ENCODE results near the gene UBASH3B. TPM values are rescaled to one million over a fixed set of nuclear protein-coding genes. Genes with fewer than 3 reads are reported as not detected.

The UBASH3B gene
- total RNA-seq, 1 experiment from 2014 or later: 8.0 TPM

- no peaks in the 10 kb centered on the region for H3K79me1 ChIP-seq (ENCODE audit: insufficient read depth, low read depth, low read length, poor library complexity, severe bottlenecking)
- no peak overlapping the region for H2BK12ac ChIP-seq (ENCODE audit: insufficient read length, low read depth, low read length)
- no peak overlapping the region for H4K5ac ChIP-seq (ENCODE audit: insufficient read length, low read depth, low read length)
- H3K79me2 ChIP-seq (ENCODE audit: insufficient read depth, low read length): no peaks in the 10 kb centered on the region
- no peak for TF ChIP-seq CTCF (conservative IDR thresholded peaks at IDR 0.05)
- H3K9me3 Mint-ChIP-seq: no peaks in the 10 kb centered on the region
- H3K23me2 ChIP-seq (ENCODE audit: insufficient read length, low read depth, low read length, poor library complexity, severe bottlenecking): no peaks in the 10 kb centered on the region
- no CpG with 5 or more reads among the region's 11 CpGs for WGBS (ENCODE audit: extremely low coverage, insufficient read length, low lambda C conversion rate)
- H2BK5ac ChIP-seq (ENCODE audit: insufficient read length, low read length): no peak overlapping the region
- H4K91ac ChIP-seq (ENCODE audit: insufficient read length, low read depth, low read length): no peak overlapping the region
- no peak overlapping the region for H3K18ac ChIP-seq (ENCODE audit: insufficient read length, low read depth, low read length)
- H3K9me3 ChIP-seq (ENCODE audit: control insufficient read depth, low read depth, low read length): no peaks in the 10 kb centered on the region
- no peak overlapping the region for H3K56ac ChIP-seq (ENCODE audit: insufficient read length, low read depth, low read length)
- H3K23ac ChIP-seq (ENCODE audit: insufficient read length, low read depth, low read length): no peak overlapping the region
- no peak overlapping the region for H2AFZ ChIP-seq (ENCODE audit: low read length)
- no peak overlapping the region; a peak in 2 of 7 replicates for H3K27ac Mint-ChIP-seq
- peaks cover 4% of the 10 kb centered on the region for H3K27me3 Mint-ChIP-seq (ENCODE audit: low read depth)
- no peak overlapping the region for H3K9ac ChIP-seq (ENCODE audit: extremely low read depth, insufficient read length, low read length)
- H3K27ac ChIP-seq (ENCODE audit: insufficient read length, low read depth, low read length): no peak overlapping the region
- no peak overlapping the region for H3T11ph ChIP-seq (ENCODE audit: low read length)
- no peaks in the 10 kb centered on the region for H4K20me1 ChIP-seq (ENCODE audit: control insufficient read depth, insufficient read depth, insufficient read length)
- no peak overlapping the region for H4K8ac ChIP-seq (replicated peaks; ENCODE audit: insufficient read length, low read depth, low read length)
- no peaks in the 10 kb centered on the region for H3K4me1 ChIP-seq (ENCODE audit: insufficient read depth, low read length)
- no peak overlapping the region for H2BK15ac ChIP-seq (ENCODE audit: low read depth, low read length)
- no peak overlapping the region for H2BK20ac ChIP-seq (ENCODE audit: low read depth, low read length, poor library complexity, severe bottlenecking)
- no peaks in the 10 kb centered on the region; a peak in 1 of 7 replicates for H3K36me3 Mint-ChIP-seq (ENCODE audit: insufficient read depth in 1 of 3, low read depth in 3 of 3)
- no peaks in the 10 kb centered on the region for H3K27me3 ChIP-seq (ENCODE audit: insufficient read depth, low read length)
- H3K14ac ChIP-seq (ENCODE audit: insufficient read depth, low read length): no peak overlapping the region
- no peak overlapping the region for H3K4ac ChIP-seq (ENCODE audit: low read depth, low read length)
- no peak overlapping the region for H2AK5ac ChIP-seq (ENCODE audit: insufficient read length, low read length)
- H2BK120ac ChIP-seq (ENCODE audit: low read depth, low read length, poor library complexity, severe bottlenecking): no peak overlapping the region
- peaks cover 9 to 12% of the 10 kb centered on the region in 2 experiments for H3K4me1 Mint-ChIP-seq
- DNase-seq: no peak
- H3K4me3 Mint-ChIP-seq: no peak overlapping the region
- H3K4me2 ChIP-seq (ENCODE audit: insufficient read depth, insufficient read length, low read length): no peak overlapping the region
These were observed 60.3 kb downstream of the UBASH3B start for GRCh38 chr11:122715548-122716440.
